ENCODE measurements around the gene ECT2.
"Not testable (repeated sequence)": the region's sequence is repeated elsewhere in the genome, so short reads cannot be mapped to it uniquely, and the experiment has no call there.

The ECT2 gene, protein sequence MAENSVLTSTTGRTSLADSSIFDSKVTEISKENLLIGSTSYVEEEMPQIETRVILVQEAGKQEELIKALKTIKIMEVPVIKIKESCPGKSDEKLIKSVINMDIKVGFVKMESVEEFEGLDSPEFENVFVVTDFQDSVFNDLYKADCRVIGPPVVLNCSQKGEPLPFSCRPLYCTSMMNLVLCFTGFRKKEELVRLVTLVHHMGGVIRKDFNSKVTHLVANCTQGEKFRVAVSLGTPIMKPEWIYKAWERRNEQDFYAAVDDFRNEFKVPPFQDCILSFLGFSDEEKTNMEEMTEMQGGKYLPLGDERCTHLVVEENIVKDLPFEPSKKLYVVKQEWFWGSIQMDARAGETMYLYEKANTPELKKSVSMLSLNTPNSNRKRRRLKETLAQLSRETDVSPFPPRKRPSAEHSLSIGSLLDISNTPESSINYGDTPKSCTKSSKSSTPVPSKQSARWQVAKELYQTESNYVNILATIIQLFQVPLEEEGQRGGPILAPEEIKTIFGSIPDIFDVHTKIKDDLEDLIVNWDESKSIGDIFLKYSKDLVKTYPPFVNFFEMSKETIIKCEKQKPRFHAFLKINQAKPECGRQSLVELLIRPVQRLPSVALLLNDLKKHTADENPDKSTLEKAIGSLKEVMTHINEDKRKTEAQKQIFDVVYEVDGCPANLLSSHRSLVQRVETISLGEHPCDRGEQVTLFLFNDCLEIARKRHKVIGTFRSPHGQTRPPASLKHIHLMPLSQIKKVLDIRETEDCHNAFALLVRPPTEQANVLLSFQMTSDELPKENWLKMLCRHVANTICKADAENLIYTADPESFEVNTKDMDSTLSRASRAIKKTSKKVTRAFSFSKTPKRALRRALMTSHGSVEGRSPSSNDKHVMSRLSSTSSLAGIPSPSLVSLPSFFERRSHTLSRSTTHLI

DNA sequence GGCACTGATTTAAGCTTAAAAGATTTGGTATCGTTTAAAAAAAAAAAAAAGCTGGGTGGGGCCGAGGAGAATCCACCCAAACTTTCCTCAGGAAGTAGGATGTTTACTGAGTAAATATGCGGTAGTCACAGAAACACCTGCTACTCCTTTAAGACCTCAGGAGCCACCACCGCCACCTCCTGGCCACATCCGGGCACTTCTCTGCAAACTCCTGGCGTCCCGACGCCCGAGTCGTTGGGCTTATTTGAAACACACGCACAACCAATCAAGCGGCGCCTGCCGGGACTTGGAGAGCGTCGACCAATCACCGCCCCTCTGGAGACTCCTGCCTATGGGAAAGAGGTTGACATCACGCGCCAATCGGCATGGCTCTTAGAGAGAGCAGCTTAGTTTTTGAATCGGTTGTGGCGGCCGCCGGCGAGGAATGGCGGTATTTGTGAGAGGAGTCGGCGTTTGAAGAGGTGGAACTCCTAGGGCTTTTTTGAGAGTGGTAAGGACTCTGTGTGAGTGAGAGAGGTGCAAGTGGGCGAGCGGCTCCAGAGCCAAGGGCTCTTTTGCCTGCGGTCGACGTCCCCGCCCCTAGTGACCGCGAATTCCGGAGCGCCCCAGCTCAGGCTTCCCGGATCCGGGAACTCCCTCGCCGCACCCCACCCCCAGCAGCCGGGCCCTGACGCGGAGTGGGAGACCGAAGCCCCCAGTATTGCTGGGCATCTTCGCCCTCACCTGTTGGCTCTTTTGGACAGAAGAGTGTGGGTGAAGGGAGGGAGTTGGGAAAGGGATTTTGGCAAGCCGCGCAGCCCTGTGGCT lies at the start of gene ECT2:
ECT2 (plus strand) TSS at position 359 of the 807 bp plus-strand sequence. CDS start 3,805 bp downstream, outside the sequence.
- peak; percentile 99 for FAIRE-seq

DNA sequence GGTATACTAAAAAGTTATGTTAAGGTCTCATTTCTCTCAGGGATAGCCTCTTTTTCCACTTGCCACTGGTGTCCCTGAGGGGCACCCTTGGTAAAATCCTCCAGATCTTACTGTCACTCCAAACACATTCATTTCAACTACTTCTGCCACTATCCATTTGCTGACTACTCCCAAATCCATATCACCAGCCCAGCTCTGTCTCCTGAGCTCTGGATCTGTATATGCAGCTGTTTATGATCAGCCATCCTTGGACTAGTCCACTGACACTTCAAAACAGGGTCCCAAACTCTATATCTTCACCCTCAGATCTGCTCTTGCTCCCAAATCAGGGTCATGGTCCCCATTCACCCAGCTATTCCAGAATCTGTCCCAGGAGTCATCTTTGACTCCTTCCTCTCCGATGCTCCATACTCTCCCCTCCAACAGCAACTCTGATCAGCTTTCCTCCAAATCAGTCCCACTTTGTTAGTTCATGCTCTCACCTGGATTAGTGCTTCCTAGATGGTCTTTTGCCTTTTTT lies 49.5 kb upstream of the ECT2 start:
- no peak for FAIRE-seq

DNA sequence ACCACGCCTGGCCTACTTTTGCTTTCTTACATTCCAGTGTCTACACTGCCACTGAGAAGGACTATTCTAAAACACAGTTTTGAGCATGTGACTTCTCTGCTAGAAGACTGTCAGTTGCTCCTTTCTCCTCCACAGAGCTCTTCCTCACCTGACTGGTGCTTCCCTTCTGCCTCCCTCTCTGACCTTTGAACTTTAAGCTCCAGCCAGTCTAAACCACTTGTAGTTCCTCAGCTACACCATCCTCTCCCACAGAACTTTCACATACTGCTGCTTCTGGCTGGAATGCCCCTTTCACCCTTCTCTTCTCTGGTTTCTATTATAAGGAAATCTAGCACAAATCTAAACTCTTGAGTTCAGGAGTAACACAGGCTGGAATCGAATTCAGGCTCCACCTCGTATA lies 48.8 kb upstream of the ECT2 start:
- FAIRE-seq: no peak

DNA sequence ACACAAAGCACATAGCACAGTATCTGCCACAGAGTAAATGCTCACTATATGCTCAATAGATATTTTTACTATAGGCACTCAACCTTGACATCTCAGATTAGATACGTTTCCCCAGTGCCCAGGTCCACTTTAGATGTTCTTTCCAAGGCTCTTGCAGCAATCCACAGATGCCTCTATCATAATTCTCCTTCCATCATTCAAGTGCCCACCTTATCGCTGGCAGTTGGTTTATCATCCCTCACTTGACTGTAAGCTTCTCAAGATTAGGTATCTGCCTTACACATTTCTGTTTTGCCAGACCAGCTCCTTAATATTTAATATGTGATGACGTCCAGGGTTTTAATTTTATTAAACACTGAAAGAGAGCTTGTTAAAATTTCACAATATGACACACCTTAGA lies 48.3 kb upstream of the ECT2 start:
- FAIRE-seq: no peak

DNA sequence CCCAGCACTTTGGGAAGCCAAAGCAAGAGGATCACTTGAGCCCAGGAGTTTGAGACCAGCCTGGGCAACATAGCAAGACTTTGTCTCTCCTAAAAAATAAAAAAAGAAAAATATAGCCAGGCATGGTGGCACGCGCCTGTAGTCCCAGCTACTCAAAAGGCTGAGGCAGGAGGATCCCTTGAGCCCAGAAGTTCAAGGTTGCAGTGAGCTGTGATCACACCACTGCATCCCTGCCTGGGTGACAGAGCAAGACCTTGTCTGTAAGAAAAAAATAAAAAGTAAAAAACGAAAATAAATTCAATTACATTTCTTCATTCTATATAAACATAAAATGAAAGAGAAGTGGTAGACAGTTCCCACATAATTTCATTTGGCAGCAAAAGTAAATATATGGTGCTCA lies 47.8 kb upstream of the ECT2 start:
- not testable (repeated sequence) for FAIRE-seq

DNA sequence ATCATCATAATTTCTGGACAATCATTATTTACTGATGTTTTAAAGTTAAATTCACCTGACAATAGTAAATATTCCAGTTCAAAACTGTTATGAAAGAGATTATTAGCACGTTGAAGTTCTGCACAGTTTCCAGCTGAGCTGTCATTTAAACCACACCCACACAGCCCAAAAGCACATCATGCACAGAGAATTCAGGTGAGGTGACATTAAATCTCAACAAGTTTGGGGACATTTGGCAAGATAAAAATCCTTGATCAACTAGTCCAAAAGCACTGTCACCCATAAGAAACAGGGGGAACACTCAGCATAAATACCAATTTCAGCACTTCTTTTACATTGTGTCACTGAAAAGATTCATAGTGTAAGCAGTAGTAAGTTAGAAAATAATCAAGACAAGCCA lies 46.5 kb upstream of the ECT2 start:
- FAIRE-seq: no peak

DNA sequence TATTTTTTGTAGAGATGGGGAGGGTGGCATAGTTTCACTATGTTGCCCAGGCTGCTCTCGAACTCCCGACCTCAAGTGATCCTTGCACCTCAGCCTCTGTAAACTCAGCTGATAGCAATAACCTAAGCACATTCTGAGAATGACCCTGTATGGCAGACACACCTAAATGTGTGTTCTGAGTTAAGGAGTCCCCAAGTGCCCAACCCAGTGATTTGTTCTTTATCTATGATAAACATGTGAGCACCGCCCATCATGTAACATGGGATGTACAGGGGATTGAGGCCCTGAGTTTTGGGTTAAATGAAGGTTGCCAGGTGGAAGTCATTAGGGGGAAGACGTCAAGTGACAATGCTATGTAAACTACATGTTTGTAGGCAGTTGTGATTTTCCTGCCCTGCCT lies 45.4 kb upstream of the ECT2 start:
- FAIRE-seq: no peak

DNA sequence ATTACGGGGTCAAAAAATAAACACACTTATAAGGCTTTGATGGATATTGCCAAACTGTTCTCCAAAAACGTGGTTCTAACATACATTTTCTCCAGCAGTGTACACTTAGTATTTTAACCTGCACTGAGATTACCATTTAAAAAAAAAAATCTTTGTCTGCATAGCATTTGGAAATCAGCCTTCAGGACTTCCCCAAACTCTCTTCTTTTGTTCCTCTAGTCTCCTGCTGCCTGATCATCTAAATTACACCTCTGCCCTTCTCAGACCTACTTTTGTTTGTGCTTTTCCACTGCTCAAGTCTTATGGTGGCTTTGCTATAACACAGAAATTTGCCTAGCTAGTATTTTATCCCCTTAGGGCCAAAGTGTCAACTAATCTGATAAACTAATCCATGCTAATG lies 43.5 kb upstream of the ECT2 start:
- no peak for FAIRE-seq

DNA sequence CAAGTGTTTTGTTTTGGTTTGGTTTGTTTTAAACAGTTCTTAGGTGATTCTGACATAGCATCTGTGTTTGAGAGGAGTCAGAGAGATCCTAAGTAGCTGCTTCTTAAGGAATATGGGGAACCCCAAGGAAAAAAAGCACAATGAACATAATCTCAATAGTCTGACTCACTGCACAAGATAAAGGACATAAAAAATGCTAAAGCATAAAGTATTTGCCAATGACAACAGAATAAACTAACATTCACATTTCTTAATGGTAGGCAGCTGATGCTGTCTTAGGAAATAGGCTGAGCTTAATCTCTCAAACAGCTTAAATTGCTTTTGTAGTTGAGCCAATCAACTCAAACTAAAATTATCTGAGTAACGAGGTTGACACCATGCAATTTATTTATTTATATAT lies 42.6 kb upstream of the ECT2 start:
- no peak for FAIRE-seq

DNA sequence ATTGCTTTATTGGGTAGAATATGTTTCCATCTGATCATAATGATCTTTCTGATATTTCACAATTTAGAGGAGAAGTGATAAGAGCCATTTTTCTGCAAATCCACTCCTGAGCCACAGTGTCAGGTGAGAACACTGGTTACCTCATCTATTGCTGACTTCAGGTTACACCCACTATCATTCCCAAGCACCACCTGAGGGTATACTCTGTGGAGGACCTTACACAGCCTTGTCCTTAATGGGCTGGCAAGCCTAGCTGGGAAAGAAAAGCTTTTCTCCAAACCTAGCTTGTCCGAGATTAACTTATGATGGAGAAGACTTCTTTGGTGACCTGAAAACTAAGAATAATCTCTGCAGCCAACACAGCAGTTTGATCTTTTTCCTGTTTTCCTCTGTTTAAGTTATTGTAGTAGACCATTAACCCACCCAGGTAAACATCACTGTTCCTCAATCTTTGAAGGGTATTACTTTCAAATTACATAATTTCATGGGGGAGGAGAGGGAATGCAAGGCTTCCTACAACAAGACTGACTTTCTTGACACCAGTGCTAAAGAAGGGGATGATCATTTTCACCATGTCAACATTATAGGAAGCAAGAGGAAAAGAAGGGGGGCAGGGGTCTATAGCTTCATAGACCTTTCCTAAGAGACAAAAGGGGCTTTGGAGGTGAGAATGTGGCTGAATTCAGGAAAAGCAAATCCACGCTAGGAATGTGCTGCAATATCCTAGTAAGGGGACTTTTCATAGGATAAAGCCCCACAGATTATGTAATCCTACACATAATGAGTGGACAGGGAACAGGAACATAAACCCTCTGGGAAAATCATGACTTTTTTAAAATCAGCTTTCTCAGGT lies 41.4 kb upstream of the ECT2 start:
- no peak for FAIRE-seq

DNA sequence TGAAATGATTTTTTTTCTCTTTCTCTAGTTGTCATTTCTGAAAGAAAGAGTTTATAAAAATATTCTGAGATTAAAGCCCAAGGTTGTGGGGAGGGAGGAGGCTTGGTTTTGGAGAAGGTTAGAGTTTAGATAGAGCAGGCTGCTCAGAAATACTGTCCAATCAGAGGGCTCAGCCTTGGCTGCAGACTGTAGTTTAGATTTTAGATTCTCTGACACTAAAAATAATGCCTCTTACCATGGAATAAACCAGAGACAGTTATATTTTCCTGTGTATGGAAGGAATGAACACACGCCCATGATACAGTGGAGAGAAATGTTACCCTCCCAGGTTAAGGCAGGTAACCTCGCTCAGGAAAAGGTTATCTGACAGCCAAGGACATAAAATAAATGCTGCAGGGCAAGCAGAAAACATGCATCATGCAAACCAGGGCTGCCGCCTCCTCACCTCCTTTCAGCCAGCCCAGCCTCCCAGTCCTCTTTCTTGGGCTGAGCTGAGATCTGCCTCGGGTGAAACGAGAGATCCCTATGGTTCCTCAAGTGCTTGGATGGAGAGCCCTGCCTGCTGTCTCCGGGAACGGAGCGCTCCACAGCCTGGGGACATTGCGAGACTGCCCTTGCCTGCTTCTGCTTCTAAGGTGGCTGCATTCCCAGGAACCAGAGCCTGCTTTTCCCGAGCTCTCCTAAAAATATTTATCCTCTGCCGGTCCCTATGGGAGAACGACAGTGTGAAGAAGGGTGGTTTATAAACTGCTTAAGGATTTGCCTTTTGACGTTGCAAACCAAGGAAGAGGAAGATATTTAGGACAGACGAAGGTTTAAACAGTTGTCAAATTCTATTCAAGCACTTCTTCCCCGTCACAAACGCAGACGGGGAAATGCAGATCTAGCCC lies 40.5 kb upstream of the ECT2 start:
- FAIRE-seq: no peak

DNA sequence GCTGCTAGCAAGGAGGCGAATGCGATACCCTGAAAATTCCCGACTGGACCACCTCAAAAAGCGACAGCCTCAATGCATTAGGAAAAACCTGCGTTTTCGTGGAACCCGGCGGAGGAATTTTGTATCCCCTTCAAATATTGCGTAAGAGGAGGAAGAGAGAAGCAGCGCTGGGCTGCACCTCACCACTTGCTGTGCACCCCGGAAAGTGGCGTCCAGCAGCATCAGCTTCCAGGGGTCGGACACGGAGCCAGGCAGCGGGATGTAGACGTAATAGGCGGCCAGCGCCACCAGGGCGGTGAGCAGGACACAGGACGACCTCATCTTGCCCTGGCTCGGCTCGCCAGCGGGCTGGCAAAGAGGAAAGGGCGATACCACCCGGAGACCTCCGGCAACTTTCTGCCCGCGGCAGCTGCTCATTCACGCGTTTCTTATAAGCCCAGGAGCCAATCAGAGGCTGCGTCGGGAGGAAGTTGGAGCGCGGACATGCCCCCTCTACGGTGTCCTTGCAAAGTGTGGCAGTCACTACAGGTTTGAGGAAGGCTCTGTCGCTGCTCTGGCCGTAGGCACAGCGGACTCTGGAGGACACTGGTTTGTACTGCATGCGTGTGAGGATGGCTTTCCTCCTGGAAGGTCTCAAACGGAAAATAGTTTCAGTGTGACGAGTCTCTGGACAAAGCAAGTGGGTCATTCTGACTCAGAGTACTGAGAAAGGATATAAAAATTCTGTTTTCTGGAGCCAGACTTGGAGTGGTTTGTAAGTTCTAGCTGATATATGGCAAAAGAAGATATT lies 39.7 kb upstream of the ECT2 start, which contains the start of gene NCEH1:
NCEH1 (minus strand) TSS at position 404 of the 790 bp plus-strand sequence; CDS start at position 321, 83 bp downstream.
- FAIRE-seq: peak; percentile 79

DNA sequence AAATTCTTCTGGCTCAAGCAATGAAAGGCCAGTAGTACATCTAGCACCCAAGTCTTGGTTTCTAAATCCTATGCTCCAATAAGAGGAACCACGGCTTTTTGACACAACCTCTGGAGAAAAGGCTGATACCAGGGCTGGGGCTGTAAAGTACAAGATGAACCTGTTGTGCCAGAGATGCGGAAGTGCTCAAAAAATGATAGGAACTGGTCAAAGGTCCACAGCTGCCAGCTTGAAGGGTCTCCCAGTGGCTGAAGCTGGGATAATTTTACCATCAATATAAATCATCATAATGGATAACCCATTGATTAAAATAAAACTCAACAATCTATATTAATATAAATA lies 39.1 kb upstream of the ECT2 start:
- FAIRE-seq: no peak

DNA sequence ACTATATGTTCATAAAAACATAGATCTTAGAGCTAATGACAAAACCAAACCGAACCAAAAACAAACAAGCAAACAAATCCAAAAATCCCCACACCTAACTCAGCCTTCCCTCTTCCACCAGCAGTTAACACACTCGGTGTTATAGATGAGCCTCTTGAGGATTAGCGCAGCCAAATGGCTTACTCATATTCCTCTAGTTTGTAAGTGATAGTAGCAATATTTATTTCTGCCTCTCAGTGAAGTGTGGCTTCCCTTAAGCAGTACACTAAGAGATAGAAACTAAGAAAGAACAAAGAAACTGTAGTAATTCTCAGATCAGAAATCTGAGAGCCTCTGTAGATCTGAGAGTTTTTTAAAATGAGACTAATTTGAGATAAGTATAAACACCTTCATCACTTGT lies 37.2 kb upstream of the ECT2 start:
- no peak for FAIRE-seq

DNA sequence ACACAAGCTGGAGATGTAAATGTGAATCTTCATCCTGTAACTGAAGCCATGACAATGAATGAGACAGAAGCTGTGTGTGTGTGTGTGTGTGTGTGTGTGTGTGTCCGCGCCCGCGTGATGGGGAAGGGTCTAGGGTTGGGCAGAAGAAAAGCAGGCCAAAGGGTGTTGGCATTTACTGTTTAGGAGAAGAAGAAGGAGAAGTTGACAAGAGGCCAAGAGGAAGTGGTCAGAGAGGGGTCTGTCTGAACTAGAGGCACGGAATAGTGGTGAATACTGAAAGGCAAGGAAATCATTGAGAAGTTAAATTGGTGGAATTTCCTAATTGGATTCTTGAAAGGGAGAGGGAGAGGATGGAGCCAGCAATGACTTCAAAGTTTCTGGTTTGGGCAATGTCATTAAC lies 34.0 kb upstream of the ECT2 start:
- FAIRE-seq: no peak

DNA sequence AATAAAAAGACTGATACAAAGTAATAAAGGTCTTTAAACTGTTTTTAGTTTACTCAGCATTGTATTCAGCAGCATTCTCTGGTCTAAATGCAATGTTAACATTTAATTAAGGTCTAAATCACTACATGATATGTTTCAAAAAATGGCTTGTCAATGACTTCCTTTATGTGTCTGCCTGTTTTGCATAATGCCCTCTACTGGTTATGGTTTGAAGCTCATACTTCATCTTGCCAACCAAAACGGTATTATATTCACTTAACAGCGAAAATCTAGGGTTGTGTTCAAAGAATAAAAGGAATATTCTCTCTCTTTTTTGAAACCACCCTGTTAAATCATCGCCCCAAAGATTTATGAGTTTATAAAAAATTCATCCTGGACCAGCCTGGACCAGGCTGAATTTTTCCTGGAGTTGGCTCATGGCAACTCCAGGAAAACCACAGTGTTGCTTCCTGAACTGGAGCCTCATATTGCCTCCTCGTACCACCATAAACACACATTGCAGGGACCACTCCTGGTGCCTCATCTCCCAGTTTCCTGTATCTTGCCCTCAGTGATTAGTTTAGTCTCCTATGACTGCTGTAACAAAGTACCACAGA lies 32.9 kb upstream of the ECT2 start:
- no peak for FAIRE-seq

DNA sequence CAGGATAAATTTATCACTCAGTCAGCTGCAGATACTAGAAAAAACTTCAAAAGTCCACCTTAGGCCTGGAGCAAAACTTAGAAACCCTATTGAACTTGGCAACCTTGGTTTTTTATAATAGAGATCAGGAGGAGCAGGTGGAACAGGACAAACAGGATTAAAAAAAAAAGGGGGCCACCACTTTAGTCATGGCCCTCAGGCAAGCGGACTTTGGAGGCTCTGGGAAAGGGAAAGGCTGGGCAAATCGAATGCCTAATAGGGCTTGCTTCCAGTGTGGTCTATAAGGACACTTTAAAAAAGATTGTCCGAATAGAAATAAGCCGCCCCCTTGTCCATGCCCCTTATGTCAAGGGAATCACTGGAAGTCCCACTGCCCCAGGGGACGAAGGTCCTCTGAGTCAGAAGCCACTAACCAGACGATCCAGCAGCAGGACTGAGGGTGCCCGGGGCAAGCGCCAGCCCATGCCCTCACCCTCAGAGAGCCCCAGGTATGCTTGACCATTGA lies 27.9 kb upstream of the ECT2 start:
- FAIRE-seq: not testable (repeated sequence)

DNA sequence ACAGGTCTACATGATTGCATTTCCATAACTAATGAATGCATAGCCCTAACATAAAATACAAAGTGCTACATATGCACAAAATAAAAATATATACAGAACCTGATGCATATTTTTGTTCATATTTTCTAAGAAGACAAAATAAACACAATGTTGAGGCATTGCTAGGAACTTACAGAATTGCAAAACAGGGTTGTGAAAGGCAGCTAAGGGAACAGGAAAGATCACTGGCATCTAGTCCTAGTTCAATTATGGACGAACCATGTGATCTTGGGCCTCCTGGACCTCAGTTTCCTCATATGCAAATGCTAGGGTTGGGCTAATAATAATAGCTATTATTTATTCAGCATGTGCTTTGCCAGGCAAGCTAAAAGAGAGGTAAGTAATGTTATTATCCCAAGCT lies 24.1 kb upstream of the ECT2 start:
- no peak for FAIRE-seq

DNA sequence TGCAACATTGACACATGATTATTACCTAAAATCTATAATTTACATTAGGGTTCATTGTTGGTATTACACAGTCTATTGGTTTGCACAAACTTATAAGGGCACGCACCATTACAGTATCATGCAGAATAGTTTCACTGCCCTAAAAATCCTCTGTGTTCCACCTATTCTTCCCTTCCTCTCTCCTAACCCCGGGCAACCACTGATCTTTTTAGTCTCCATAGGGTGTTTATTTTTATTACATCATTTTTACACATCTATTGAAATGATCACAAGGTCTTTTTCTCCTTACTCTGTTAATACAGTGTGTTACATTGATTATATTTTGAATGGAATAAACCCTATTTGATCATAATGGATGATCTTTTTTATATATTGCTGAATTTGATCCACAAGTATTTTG lies 15.5 kb upstream of the ECT2 start:
- FAIRE-seq: no peak
